Measurements from ENCODE around the gene CSPG4.
"Not testable (repeated sequence)": the region's sequence is repeated elsewhere in the genome, so short reads cannot be mapped to it uniquely, and the experiment has no call there.

DNA sequence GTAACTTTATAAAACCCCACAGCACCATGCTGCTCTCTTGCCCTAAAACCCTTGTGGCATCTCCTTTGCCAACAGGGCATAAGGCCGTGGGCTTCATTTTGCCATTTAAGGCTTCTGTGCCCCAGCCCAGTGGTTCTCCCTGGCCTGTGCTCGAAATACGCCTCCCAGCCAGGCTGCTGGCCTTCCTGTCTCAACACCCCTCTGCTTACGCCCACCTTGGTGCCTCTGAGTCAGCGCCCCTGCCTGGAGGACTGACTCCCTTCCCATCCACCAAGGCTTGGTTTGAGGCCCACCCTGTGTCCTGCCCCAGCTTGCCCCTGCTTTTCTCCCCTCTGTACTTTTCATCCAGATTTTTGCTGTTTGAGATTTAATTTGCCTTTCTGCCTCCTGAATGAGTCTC, 1.8 kb downstream of the CSPG4 start:
- TF ChIP-seq, protein P1, sequence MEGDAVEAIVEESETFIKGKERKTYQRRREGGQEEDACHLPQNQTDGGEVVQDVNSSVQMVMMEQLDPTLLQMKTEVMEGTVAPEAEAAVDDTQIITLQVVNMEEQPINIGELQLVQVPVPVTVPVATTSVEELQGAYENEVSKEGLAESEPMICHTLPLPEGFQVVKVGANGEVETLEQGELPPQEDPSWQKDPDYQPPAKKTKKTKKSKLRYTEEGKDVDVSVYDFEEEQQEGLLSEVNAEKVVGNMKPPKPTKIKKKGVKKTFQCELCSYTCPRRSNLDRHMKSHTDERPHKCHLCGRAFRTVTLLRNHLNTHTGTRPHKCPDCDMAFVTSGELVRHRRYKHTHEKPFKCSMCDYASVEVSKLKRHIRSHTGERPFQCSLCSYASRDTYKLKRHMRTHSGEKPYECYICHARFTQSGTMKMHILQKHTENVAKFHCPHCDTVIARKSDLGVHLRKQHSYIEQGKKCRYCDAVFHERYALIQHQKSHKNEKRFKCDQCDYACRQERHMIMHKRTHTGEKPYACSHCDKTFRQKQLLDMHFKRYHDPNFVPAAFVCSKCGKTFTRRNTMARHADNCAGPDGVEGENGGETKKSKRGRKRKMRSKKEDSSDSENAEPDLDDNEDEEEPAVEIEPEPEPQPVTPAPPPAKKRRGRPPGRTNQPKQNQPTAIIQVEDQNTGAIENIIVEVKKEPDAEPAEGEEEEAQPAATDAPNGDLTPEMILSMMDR (conservative IDR thresholded peaks at IDR 0.05): not testable (repeated sequence)
- TF ChIP-seq EZH2 (IDR thresholded peaks at IDR 0.05; ENCODE audit: low read depth): not testable (repeated sequence)
